Measurements from ENCODE around the gene MLPH. TPM values are rescaled to one million over a fixed set of nuclear protein-coding genes. Genes with fewer than 3 reads are reported as not detected.

MLPH gene
- total RNA-seq, 1 donor: 40.6 TPM

DNA sequence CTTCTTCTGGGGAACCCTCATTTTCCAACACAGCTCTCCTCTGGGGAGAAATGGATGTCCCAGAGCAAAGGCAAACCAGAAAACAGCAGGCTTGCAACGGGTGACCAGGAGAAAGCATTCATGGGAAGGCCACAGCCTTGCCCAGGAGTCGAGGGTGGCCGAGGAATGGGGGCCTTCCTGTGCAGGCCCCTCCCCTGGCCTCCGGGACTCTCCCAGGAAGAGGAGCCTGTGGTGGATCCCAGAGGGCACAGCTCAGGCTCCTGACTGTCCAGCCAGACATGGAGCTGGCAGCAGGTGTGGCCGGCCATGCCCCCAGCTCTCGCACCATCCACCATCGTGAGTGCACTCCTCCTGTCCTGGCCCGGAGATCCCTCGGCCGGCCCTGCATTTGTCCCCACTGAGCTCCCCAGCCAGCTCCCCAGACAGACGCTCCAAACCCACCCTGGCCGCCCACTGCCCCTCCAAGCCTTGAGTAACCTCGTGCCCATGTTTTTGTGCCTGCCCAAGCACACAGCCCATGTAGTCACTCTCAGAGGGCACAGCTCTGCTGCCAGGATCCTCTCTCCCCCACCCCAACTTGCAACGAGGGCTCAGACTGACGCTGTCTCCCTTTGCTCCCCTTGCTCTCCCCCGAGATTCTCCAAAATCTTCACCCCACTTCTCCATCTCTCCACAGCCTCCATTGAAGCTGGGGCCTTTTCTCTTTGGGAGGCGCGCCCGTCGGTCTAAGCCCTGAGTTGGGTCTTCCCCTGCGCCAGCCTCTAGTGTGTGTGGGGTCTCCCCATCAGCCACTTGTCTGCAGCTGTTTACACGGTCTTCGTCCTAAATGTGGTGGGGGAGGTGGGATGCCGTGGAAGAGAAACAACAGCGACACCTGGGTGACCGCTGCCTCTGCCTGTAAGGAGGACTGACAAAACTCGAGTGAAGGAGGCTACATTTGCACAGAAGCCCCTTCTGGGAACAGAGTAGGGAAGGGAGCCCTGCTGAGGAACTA, 89.1 kb downstream of the MLPH start:
- DNase-seq (ENCODE audit: low read depth): no peak
- no peak overlapping the region for H3K4me3 ChIP-seq (ENCODE audit: low read depth, low read length)
- TF ChIP-seq, protein P1, sequence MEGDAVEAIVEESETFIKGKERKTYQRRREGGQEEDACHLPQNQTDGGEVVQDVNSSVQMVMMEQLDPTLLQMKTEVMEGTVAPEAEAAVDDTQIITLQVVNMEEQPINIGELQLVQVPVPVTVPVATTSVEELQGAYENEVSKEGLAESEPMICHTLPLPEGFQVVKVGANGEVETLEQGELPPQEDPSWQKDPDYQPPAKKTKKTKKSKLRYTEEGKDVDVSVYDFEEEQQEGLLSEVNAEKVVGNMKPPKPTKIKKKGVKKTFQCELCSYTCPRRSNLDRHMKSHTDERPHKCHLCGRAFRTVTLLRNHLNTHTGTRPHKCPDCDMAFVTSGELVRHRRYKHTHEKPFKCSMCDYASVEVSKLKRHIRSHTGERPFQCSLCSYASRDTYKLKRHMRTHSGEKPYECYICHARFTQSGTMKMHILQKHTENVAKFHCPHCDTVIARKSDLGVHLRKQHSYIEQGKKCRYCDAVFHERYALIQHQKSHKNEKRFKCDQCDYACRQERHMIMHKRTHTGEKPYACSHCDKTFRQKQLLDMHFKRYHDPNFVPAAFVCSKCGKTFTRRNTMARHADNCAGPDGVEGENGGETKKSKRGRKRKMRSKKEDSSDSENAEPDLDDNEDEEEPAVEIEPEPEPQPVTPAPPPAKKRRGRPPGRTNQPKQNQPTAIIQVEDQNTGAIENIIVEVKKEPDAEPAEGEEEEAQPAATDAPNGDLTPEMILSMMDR (IDR thresholded peaks at IDR 0.05; ENCODE audit: insufficient read depth, low read depth, low read length): no peak

DNA sequence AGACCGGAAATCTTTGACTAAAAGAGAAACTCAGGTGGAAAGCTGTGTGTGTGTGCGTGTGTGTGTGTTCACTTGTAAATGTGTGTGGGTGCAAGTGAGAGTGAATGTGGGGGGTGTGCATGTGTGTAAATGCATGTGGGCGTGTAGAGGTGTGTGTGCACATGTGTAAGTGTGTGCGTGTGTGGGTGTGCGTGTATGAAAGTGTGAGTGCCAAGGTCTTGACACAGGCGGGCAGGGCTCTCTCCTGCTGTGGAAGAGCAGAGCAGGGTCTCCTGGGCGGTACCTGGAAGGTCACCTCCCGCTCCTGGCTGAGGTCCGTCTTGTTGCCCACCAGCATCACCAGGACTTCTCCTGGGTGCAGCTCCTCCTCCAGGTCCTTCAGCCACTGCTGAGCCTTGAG, 89.9 kb downstream of the MLPH start:
- no peak overlapping the region for H3K4me3 ChIP-seq (ENCODE audit: low read depth, low read length)
- DNase-seq (ENCODE audit: low read depth): no peak
- TF ChIP-seq, protein P1 (IDR thresholded peaks at IDR 0.05; ENCODE audit: insufficient read depth, low read depth, low read length): no peak

DNA sequence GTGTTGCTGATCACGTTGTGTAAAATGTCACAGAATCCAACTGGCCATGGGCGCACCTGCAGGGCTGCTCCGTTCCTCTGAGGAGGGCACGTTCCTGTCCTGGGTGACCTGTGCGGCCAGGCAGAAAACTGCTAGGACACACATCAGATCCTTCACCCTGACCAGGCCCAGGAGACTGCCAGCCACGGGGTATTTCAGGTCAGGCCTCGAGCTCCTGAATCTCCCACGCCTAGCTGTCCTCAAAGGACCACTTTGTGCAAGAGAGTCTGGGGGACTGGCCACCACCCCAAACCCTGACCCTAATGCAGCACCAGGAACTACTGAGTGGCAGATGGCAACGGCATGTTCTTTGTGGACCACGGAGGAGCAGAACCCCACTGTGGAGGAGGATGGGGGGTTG, 90.4 kb downstream of the MLPH start:
- H3K4me3 ChIP-seq (ENCODE audit: low read depth, low read length): no peak overlapping the region
- no peak for DNase-seq (ENCODE audit: low read depth)
- TF ChIP-seq, protein P1 (IDR thresholded peaks at IDR 0.05; ENCODE audit: insufficient read depth, low read depth, low read length): no peak

DNA sequence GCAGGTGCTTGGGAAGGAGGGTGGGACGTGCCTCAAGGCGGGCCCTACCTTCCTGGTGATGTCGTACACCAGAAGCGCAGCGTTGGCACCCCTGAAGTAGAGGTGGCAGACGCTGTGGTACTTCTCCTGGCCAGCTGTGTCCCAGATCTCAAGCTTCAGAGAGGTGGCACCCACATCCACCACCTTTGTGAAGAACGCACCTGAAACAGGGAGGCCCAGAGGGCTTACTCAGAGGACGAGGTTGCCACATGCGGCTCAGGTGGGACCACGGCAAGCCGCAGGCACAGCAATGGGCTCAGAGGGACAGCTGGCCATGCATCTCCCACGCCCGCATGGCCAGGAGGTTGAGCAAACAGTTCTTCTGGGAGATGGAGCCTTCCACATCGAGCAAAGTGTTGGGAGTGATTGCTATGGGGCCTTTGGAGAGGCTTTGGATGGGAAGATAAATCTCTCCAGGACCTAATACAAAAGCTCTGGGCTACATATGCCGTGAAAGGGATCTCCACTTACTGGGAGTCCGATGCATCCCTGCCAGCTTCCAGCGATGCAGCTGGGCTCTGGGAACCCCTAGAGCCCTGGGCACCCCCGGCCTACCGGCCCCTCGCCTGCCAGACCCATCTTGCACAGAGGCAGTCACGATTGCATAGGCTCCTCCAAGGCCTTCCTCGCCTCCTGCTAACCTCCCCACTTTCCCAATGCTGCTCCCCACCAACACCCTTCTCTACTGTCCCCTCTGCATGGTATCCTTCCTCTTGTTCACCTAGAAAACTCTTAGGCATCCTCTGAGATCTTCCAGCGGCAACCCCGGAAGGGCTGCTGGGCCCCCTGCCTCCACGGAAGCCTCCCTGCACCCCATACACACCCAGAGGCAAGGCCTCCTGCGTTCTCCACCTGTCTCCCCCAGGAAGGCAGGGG, 91.2 kb downstream of the MLPH start:
- H3K4me3 ChIP-seq (ENCODE audit: low read depth, low read length): no peak overlapping the region
- TF ChIP-seq, protein P1 (IDR thresholded peaks at IDR 0.05; ENCODE audit: insufficient read depth, low read depth, low read length): no peak
- DNase-seq (ENCODE audit: low read depth): no peak

DNA sequence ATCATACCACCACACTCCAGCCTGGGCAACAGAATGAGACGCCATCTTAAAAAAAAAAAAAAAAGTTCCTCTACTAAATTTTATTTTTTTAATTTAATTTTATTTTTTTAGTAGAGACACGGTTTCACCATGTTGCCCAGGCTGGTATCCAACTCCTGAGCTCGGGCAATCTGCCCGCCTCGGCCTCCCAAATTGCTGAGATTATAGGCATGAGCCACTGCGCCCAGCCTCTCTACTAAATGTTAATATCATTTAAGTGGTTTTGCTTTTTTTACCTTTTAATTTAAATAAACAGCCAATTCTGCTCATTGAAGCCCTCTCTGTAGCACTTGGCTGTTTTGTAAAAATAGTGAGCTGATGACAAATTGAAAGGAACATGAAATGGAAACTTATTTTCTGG, 94.3 kb downstream of the MLPH start:
- DNase-seq (ENCODE audit: low read depth): no peak
- no peak overlapping the region for H3K4me3 ChIP-seq (ENCODE audit: low read depth, low read length)
- TF ChIP-seq, protein P1 (IDR thresholded peaks at IDR 0.05; ENCODE audit: insufficient read depth, low read depth, low read length): no peak

DNA sequence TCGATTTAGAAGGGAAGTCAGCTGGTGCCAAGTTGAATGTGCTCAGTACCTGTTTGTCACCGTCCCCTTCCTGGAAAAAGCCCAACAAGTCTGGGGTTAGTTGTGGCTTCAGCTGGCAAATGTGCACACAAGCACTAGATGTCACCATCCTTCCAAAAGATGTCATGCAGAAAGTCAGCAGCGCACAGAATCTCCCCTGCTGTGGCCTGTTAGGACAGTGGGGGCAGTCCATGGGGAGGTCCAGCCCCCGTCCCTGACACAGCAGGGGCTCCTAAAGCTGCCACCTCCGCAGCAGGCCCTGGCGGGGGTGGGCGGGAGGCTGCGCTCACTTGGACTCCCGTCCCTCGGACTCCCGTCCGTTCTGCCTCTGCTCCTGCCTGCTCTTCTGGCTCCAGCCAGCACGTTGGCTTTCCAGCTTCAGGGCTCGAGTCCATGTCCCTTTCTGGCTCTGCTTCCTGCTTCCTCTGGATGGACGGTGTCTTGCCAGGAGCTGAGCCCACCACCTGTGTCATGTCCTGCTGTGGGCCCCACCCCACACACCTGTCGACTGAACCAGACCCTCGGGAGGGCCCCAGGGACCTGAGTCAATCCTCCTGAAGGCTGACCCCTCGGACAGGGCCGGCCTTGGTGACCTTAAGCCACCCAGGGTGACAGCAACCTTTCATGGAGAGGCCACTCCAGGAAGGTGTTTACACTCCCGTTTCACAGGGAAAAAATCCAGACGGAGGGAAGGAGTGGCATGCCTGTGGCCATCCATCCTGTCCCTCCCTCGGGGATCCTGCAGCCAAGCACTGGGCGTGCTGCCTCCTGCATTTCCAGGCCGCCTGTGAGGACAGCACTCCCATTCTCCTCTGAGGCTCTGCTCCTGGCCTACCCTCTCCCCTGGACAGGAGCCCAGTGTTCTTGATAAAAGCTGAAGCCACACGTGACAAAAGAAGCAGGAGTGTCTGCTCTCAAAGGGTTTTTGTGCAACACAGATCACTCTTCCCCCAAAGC, 95.0 kb downstream of the MLPH start:
- TF ChIP-seq, protein P1 (IDR thresholded peaks at IDR 0.05; ENCODE audit: insufficient read depth, low read depth, low read length): peak; percentile 50
- DNase-seq (ENCODE audit: low read depth): peak; percentile 65
- H3K4me3 ChIP-seq (ENCODE audit: low read depth, low read length): no peak overlapping the region
